NCI-H2107 treated with DMSO at 0.1 percent for 48 hours (cell line): ENCODE results near the gene WNT7A.

Experiments used
- DNase-seq: peaks from one replicate; lab custom pipeline; 2025; ENCODE audit not compliant: unreplicated experiment; lab: John Stamatoyannopoulos, UW

Gene WNT7A

DNA sequence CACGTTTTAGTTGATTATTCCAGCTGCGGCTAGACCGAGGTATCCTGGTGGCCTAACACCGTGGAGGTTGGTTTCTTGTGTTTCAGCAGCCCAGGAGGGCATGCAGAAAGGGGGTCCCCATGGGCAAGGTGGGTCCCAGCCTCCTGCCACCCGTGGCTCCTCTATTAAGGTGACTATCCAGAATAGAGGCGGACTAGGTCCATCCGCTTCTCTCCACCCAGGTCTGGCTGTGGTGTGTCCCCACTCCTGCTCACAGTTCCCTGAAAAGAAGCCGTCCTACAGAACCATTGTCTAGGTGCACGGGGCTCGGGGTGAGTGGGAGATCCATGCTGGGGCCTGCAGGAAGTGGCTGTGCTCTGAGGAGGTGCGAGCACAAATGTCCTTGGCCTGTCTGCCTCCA is 81.5 kb downstream of the WNT7A start:
- no peak for DNase-seq

DNA sequence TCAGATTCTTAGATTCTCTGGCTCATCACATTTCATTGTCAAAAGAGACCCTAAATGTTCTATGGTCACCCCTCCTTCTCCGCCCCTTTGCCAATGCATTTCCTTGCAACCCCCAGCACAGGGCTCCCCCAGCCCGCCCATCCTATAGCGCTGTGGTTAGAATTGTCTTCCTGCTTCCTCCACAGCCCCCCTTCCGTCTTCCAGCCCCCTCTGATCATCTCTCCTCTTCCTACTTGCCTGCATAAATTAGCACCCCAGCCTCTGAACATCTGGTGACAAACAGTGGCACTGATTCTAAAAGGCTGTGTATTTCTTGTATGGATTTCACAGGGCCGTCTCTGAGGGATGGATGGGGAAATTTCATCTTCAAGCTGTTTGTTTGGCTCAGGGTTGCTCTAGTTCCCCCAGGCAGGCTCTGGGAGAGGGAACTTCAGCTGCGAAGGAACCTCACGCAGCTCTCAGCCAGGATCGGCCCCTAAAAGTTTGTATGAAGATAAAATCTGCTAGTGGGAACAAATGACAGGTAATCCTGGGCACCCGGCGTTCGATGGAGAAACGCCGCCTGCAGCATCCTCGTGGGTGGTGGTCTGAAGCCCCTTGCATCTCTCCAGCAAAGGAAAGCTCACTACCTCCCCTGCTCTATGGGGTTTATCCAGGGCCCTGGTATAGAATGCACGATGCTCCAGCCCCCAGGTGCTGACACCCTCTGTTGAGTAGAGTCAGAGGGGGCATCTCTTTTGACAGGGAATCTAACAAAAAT is 83.0 kb downstream of the WNT7A start:
- DNase-seq = no peak

DNA sequence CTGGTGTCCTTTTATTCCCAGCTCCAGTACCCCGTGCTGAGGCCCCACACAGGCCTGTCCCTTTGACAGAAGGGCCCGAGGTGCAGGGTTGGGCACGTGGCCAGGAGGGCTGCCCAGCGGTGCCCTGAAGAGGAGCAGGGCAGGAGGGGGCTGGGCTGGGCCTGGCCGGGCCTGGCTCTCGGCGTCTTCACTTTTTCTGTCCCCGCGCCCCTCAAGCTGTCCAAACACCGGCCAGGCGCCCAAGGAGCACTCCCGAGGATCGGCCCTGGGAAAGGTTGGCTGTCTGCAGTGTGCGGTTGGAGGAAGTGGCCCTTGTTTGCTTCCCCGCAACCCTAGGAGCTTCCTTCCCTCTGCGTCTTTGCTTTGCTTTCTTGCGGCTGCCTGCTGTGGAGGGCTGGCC is 84.1 kb downstream of the WNT7A start:
- no peak for DNase-seq

DNA sequence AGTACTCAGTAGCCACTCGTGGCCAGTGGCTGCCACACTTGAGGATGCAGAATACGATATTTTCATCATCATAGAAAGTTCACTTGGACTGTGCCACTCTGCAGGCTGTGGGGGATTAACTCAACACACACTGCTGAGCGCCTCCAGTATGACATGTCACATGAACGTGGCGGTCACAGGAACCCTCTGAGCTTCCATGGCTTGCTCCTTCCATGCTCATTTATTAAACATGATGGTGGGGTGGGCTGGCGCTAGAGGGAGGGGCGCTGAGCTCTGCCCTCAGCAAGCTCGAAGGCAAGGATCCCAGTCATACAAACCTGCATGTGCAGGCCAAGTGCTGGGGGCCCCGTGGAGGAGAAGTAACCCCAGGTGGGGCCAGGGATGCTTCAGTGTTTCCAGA is 85.5 kb downstream of the WNT7A start:
- DNase-seq = no peak

DNA sequence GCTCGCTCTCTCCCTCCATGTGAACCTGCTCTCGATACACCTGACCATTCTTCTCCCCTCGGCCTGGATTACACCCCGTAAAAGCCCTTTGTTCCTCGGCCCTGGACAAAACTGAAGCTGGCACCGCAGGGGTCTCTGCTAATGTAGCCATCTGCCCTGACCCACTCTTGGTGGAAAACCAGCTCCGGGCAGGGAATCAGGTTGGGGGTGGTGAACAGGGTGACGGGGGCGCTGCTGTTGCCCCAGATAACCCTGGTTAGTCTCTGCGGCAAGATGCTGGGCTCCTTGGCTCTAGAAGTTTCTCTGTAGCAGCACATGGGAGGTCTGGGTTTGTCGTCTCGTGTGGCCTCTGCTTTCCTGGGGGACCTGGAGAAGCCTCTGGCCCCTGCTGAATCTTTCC is 86.4 kb downstream of the WNT7A start:
- no peak for DNase-seq

DNA sequence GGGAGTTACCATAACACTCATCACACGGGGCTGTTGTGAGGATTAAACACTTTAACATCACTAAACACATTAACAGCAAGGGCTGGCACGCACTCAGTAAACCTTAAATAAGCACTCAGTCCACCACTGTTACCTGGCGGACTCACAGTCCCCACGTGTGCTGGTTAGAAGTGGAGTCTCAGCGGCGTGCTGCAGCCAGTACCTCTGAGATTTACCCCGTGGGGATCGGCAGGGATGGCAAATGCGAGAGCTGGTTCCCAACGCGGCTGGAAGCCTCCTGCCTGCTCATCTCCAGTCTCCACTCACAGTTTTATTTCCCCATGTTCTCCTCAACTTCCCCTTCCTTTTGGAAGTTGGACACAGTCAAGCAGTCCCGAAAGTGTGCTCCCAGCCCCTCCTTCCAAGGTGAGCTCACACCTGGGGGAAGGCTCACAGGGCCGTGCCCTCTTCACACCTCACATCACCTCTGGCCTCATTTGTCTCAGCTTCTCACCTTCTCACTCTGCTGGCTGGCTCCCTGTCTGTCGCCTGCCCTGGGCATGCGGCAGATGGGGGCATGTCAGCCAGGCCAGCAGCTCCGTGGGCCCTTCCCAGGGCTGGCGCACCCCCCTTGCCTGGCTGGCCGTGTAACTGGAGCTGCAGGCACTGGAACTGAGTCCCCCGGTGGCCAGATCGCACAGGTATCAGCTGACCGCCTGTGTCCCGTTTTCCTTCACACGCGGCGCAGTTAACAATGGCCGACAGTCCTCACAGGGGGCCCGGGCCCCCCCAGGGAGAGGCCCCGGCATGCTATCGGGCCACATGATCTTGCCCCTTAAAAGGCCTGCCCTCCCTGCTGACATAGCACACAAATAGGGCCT is 87.1 kb downstream of the WNT7A start:
- no peak for DNase-seq

DNA sequence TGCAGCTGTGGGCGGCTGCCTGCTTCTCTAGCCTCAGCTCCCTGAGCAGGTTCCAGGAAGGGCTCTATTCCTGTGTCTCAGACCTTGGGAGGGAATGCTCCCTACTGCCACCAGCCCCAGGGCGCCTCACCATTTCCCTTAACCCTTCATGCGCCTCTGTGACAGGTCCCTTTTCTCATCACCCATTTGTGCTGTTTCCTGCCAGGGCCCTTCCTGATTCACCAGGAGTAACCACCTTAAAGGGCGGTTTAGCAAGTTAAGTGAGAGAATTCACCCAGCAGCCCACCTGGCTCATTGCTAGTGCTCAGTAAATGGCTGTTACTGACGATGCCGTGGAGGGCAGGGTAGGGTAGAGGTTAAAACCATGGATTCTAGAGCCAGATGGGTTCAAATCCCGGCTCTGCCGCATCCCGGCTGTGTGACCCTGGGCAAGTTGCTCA is 87.8 kb downstream of the WNT7A start:
- no peak for DNase-seq

DNA sequence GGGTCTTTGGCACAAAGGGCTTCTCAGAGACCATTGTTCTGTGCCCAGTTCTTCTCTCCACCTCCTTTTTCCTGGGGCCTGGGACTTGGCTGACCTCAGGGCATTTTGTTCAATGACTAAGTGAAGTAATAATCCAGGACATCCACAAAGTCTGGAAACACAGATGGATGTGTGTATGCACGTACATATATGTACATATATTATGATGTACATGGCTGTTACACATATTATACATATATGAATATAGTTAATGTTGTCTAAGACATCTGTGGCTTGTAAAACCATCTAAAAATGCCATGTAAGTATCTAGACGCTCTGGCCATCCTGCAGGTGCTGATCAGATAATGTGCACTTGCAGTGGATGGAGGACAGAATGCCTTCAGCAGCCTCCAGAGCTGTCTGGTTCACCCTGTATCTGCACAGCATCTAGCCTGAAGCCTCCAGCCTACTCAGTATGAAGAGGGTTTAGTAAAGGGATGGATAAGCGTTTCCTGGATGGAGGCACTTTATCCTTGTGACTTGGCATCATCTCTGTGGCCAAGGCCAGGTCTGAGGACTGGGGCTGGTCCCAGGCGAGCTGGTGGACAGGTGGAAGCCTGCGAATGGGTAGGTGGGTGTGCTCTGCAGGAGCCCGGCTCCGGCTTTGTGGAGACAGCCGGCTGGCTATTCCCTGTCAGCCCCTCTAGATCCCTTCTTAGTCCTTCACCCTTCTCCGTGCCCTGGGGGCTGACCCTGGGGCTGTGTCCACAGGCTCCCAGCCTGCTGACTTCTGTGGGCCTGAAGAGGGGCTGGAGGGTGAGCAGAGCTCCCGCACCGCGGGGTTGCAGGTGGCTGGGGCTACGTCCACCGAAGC is 88.4 kb downstream of the WNT7A start:
- DNase-seq = no peak

DNA sequence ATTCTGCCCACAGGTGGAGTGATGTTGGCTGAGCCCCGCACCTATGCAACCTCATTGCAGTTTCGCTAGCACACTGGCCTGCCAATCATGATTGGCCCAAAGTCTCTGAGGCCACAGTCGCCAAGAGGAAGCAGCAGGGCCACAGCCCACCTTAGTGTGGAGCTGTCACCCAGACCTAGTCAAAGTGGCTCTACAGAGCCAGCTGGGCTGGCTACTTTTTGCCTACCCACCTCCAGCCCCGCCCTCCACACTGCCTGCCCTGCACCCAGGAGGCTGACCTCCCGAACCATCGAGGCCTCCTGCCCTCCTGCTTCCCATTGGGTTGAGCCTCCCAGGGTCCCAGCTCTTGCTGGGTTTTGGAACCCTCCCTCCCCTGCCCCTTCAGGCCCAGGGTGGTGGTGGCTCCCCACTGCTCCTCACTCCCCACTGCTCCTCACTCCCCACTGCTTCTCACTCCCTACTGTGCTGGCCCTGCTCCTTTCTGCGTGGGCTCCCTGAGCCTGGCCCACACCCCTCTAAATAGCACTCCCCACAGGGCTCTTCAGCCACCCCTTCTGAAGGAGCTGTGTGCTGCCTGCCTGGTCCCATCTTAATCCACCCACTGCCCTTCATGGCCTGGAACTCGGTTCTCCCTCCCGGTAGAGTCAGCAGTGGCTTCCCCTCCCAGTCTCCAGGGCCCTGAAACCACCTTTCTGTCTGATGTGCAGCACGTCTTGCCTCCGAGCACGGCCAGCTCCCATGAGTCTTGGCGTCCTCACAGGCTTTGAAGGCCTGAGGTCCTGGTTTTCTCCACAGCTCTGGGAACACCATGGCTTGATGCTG is 89.3 kb downstream of the WNT7A start:
- DNase-seq = no peak

DNA sequence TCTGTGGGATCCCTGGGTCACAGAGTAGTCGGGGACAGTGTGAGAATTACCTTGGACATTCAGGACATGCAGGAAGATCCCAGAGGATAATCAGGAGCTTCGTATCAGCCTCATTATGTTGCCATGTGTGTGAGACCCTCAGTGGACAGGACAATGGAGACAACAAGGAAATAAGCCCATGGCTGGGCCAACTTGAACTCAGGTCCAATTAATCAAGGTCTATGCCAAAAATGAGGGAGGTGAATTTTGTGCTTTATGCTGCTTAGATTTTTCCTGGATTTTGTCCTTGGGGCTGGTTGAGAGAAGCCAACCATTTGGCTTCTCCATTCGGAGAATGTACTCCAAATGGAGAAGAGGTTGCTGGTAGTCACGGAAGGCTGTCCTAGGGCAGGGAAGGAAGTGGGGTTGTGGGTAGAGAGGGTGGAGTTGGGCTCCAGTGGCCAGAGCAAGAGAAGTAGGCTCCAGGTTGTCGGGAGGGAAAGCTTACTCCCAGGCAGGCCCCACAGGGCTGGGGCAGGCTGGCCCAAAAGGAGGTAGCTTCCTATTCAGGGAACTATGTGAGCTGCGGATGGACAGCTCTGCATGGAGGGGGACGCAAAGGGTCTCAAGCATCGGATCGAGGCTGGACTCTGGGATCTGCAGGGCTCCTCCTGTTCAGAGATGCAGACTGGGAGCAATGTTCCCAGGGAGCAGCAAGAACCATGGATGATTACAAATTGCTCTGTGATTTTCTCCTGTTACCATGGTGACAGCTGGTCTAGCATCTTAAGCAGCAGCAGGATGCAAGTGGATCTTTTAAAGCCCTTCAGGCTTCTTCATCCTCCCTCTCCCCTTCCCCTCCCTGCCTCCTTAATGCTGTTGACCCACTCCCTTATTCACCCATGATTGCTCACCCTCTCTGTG is 91.1 kb downstream of the WNT7A start:
- DNase-seq = no peak

DNA sequence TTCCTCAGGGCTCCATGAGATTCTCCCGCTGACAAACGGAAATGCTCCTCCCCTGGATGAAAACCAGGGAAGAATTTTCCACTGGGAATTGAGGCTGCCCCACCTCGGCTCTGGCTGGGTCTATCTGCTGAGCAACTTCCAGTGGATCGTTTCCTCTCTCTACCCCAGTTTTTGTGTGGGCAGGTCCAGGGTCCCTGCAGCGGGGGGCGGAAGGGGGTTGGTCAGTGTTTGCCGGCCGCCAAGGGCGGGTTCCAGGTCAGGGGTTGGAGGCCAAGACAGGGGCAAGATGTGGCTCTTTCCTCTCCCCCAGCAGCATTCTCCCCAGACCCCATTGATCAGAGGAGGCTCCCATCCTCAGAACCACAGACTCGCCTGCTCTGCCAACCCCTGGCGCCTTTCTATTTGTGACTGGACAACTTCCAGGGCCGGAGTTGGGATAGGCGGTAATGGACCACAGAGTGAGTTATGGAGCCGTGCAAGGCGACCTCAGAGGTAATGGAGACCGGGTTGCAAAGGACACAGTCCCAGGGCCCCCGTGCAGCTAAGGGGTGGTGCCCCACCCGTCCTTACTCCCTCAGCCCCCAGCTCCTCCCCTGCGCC is 92.2 kb downstream of the WNT7A start:
- no peak for DNase-seq

DNA sequence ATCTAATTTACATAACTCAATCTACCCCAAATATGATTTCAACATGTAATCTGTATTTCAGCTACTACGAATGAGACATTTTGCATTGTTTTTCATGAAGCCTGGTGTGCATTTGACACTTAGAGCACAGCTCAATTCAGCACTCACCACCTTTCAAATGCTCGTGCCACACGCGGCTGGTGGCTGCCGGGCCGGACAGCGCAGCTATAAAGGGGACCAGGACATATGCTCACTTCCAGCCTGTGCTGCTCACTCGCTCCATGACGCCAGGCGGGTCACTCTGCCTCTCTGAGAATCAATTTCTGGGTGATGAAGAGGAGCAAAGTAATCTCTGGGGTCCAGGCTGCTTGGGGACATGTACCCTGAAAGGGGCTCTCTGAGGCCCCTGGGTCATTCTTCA is 93.1 kb downstream of the WNT7A start:
- DNase-seq = no peak

DNA sequence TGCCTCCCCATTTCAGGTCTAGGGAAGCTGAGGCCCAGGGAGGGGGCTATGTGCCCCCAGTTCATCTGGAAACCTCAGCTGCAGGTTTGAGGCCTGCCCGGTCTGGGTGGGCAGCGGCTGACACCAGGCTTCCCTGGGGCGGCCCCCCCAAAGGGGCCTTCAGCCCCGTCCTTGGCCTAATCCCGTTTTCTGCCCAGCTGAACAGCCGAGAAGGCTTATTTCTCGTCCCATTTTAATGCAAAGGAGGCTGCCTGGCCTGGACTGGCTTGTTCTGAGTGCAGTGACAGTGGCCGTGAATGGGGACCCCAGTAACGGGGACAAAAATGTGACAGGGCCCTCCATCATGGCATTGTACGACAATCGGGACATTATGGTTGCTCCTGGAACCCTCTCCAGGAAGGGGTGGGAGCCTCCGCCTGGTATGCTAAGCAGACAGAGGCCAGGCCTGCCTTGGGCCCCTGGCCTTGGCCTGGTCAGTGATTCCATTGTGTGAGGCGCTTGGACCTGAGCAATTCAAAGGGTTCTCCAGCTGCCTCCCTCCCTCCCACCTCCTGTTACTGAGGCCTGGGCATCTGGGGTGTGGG is 93.9 kb downstream of the WNT7A start:
- no peak for DNase-seq

DNA sequence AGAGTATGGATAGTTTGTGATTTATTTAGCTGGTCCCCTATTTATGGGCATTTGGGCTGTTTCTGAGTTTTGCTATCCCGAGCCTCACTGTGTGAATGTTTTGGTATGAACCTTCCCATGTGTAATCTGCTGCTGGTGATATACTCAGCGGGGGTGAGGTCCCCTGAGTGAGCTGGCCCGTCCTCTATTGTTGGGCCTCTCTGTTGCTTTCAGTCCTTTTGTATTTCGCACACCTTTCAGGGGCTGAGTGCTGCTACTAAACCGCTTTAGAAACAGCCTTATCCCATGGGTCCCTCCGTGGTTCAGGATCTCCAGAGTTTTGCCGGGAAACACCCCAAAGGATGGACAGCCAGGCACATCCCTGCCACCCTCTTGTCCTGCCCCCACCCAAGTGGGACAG is 94.5 kb downstream of the WNT7A start:
- DNase-seq = no peak

DNA sequence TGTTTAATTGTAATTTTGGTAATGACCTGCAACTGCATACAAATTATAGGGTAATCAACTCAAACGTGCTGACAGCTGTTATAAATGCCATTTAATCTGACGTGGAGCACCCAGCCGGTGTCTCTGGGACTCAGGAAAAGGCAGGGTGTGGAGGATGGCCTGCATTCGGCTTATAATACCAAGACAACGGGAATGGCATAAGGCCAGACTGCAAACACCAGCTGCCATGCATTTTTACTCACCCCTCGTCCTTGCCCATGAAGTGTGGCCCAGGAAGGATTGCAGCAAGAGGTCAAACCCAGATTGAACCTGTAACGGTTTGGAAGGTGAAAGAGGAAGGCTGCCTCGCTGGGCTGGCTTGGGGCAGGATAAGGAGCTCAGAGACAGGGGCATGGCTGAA is 96.4 kb downstream of the WNT7A start:
- DNase-seq = no peak

DNA sequence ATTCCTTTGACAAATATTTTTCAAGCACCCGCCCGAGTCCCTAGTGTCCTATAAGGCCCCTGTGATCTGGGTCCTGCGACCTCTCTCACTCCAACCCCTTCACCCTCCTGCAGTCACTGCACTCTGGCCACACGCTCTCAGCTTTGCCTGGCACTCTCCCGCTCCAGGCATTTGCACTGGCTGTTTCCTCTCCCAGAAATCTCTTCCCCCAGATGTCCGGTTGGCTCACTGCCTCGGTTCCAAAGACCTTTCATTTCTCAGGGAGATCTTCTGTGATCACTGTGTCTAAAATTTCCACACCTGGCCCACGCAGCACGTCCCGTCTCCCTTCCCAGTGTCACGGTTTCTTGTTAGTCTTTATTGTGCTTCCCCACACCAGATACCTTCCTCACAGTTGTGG is 97.4 kb downstream of the WNT7A start:
- DNase-seq = no peak

DNA sequence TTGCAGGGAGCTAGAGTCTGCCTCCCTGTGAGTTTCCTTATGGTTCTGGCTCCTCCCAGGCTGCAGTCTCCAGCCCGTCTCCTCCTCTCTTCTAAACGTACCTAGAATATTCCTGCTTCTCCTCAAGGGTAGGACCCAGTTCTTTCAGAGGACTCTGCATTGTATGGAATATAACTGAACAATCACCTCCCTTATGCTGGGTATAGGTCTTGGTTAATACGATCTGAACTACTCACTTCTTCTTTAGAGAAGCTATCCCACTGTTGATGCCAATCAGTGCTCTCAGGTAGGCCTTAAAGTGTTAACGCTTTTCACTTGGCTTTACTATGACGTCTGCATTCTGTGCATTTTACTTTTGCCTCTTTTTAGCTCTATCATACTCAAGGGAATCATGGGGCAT is 98.5 kb downstream of the WNT7A start:
- DNase-seq = no peak

DNA sequence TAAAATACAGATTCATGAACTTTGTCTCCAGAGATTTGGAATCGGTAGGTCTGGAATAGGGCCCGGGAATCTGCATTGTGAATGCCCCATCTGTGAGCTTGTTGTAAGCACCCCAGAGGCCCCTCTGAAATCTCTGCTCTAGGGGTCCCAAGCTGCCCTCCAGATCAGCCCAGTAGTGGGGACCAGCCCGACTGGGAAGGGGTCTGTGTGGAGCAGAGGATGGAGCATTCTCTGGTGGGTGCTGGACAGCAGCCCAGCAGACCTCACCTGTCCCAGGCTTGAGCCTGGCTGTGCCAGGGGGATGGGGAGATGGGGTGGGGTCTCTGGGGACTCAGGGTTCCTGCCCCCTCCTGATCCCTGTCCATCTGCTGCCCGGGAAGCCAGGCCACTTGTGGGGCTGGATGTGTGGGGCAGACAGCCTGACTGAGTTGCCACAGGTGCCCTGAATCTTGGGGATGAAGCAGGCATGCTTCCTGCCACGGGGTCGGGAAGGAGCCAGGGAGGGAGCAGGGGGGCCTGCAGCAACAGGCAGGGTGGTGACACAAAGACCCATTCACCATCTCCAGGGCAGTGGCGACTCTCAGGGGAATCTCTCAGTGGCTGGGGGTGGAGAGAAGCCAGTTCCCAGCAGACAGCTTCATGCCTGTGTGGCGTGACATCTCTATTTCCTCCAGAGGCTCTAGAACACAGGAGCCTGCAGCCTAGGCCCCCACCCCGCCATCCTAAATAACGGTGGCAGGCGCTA is 99.3 kb downstream of the WNT7A start:
- no peak for DNase-seq
